ENCODE measurements around the gene ZNF467.

The ZNF467 gene

GRCh38 chr7:149729983-149730801, 43.2 kb downstream of the ZNF467 start:
- no peak for DNase-seq (ENCODE audit: insufficient read length, low spot score)
- FAIRE-seq = no peak

GRCh38 chr7:149729586-149729982, 43.8 kb downstream of the ZNF467 start:
- DNase-seq (ENCODE audit: insufficient read length, low spot score) = no peak

GRCh38 chr7:149728491-149729375, 44.7 kb downstream of the ZNF467 start:
- FAIRE-seq = no peak
- no peak for DNase-seq (ENCODE audit: insufficient read length, low spot score)

More at GRCh38 chr7:149729586-149729982, 43.8 kb downstream of the ZNF467 start:
- FAIRE-seq = no peak

- FAIRE-seq (no peak), DNase-seq (ENCODE audit: insufficient read length, low spot score) (no peak)
Observed at GRCh38 chr7:149727899-149728476, 45.4 kb downstream of the ZNF467 start.

- DNase-seq (ENCODE audit: insufficient read length, low spot score) (no peak), FAIRE-seq (no peak)
Observed at GRCh38 chr7:149727053-149727898, 46.1 kb downstream of the ZNF467 start.

GRCh38 chr7:149725916-149726315, 47.5 kb downstream of the ZNF467 start:
- DNase-seq (ENCODE audit: insufficient read length, low spot score) = no peak
- no peak for FAIRE-seq

GRCh38 chr7:149725426-149725821, 48.0 kb downstream of the ZNF467 start:
- no peak for DNase-seq (ENCODE audit: insufficient read length, low spot score)
- no peak for FAIRE-seq

- no peak for DNase-seq (ENCODE audit: insufficient read length, low spot score)
- FAIRE-seq = no peak
Observed at GRCh38 chr7:149724661-149725425, 48.5 kb downstream of the ZNF467 start.

GRCh38 chr7:149723795-149724495, 49.4 kb downstream of the ZNF467 start:
- FAIRE-seq (no peak), DNase-seq (ENCODE audit: insufficient read length, low spot score) (no peak)

GRCh38 chr7:149723082-149723767, 50.2 kb downstream of the ZNF467 start:
- DNase-seq (ENCODE audit: insufficient read length, low spot score) (no peak), FAIRE-seq (no peak)

- FAIRE-seq (no peak), DNase-seq (ENCODE audit: insufficient read length, low spot score) (no peak)
Observed at GRCh38 chr7:149722356-149722957, 50.9 kb downstream of the ZNF467 start.

GRCh38 chr7:149721084-149721601, 52.2 kb downstream of the ZNF467 start:
- FAIRE-seq (no peak), DNase-seq (ENCODE audit: insufficient read length, low spot score) (no peak)

GRCh38 chr7:149720372-149721083, 52.9 kb downstream of the ZNF467 start:
- DNase-seq (ENCODE audit: insufficient read length, low spot score) (no peak), FAIRE-seq (no peak)

GRCh38 chr7:149719912-149720335, 53.5 kb downstream of the ZNF467 start:
- no peak for FAIRE-seq
- no peak for DNase-seq (ENCODE audit: insufficient read length, low spot score)

- no peak for FAIRE-seq
Observed at GRCh38 chr7:149719050-149719899, 54.1 kb downstream of the ZNF467 start.

GRCh38 chr7:149718730-149719049, 54.7 kb downstream of the ZNF467 start:
- no peak for DNase-seq (ENCODE audit: insufficient read length, low spot score)
- no peak for FAIRE-seq

More at GRCh38 chr7:149719050-149719899, 54.1 kb downstream of the ZNF467 start:
- no peak for DNase-seq (ENCODE audit: insufficient read length, low spot score)
